HepG2 (cell line): ENCODE results near the gene PLEKHN1. TPM values are rescaled to one million over a fixed set of nuclear protein-coding genes. Genes with fewer than 3 reads are reported as not detected.

ENCODE experiments used
- ATAC-seq: fragments of 200-7000 bp; cut with Tn5 transposase; 3 replicates; pipeline ENCODE4 v1.9.1; 2020; ENCODE audit warnings: mild to moderate bottlenecking, moderate library complexity
- BruUV-seq: library from RNA; stranded (reverse); fragments of 400-500 nt; replicated peaks from 2 replicates; lab custom pipeline; 2021; lab: Mats Ljungman, UMichigan
- CTCF ChIA-PET: fragments of 300-600 bp; formaldehyde crosslinking; extraction: SDS; loops from one replicate; lab custom pipeline; 2021; ENCODE audit warnings: low total read pairs, inconsistent platforms, low intra/inter-chr PET ratio; lab: Yijun Ruan, JAX
- POLR2A ChIA-PET: fragments of 350-600 bp; sonication (Branson Sonifier 250); formaldehyde crosslinking; loops from one replicate; lab custom pipeline; 2020; ENCODE audit warnings: antibody characterized with exemption, inconsistent platforms; lab: Yijun Ruan, JAX
- DNase-seq: peaks from one replicate; pipeline ENCODE4 v3.0.0-alpha.2; 2015; ENCODE audit warnings: low spot score
- FAIRE-seq: peaks from 3 replicates; lab custom pipeline; 2011; peaks lifted over from hg19 to GRCh38; lab: Jason Lieb, UNC
- H2AFZ ChIP-seq: one replicate; pipeline ENCODE4 v1.6.1; 2011; ENCODE audit warnings: low read length, inconsistent platforms
- H3K27ac ChIP-seq: fragments of 300-600 bp; 3 replicates; pipeline ENCODE4 v1.8.0; 2011; ENCODE audit warnings: mixed run types, mild to moderate bottlenecking, mixed read lengths, low read length, inconsistent platforms; ENCODE audit not compliant: insufficient read depth; ENCODE audit errors: extremely low read length
- H3K27me3 ChIP-seq, 2 experiments: fragments of 200-600 bp in 1 of 2; 2 replicates in 1 of 2; 3 replicates in 1 of 2; pipeline versions ENCODE4 v1.6.0 to v1.8.0; 2011; ENCODE audit warnings: low read length in 2 of 2, mild to moderate bottlenecking in 2 of 2, moderate library complexity in 2 of 2, inconsistent platforms in 1 of 2; ENCODE audit not compliant: insufficient read depth in 2 of 2, control insufficient read depth in 1 of 2
- H3K36me3 ChIP-seq, 2 experiments: fragments of 200-600 bp in 1 of 2; replicated peaks in 1 of 2; 2 replicates in 1 of 2; 3 replicates in 1 of 2; pipeline versions ENCODE4 v1.5.1 to v1.8.0; 2011; ENCODE audit warnings: low read length in 2 of 2, inconsistent platforms in 1 of 2; ENCODE audit not compliant: insufficient read depth in 2 of 2, control insufficient read depth in 1 of 2
- H3K4me1 ChIP-seq: 2 replicates; pipeline ENCODE4 v1.5.1; 2012; ENCODE audit warnings: low read length, inconsistent platforms; ENCODE audit not compliant: insufficient read depth
- H3K4me2 ChIP-seq: 2 replicates; pipeline ENCODE4 v1.6.0; 2011; ENCODE audit warnings: low read depth, low read length, inconsistent platforms
- H3K4me3 ChIP-seq, 3 experiments: fragments of 200-600 bp in 1 of 3; sonication (generic), shearing (Covaris generic) in 1 of 3; replicated peaks in 1 of 3; 2 replicates each; pipeline ENCODE4 v1.5.1; 2011 to 2016; ENCODE audit warnings: low read length in 3 of 3, inconsistent platforms in 2 of 3, low read depth in 2 of 3, mild to moderate bottlenecking in 2 of 3, control low read depth in 1 of 3, mixed read lengths in 1 of 3; ENCODE audit not compliant: insufficient read depth in 1 of 3
- H3K79me2 ChIP-seq: one replicate; pipeline ENCODE4 v1.6.1; 2011; ENCODE audit warnings: low read length, inconsistent platforms; ENCODE audit not compliant: insufficient read depth
- H3K9ac ChIP-seq: 2 replicates; pipeline ENCODE4 v1.6.0; 2011; ENCODE audit warnings: mild to moderate bottlenecking, low read depth, low read length, inconsistent platforms; ENCODE audit not compliant: insufficient read depth
- H3K9me3 ChIP-seq: 2 replicates; pipeline ENCODE4 v1.5.1; 2012; ENCODE audit warnings: mild to moderate bottlenecking, low read length
- H4K20me1 ChIP-seq: 2 replicates; pipeline ENCODE4 v1.6.0; 2011; ENCODE audit warnings: inconsistent platforms, mild to moderate bottlenecking, low read length, moderate library complexity; ENCODE audit not compliant: insufficient read depth
- AGO1 ChIP-seq: fragments of 200-400 bp; formaldehyde crosslinking; IDR thresholded peaks from 2 replicates; pipeline ENCODE4 v1.6.1; 2017; ENCODE audit warnings: mild to moderate bottlenecking, low read depth, low read length, moderate library complexity; ENCODE audit not compliant: poor library complexity, severe bottlenecking
- KDM2A ChIP-seq: sonication (generic); formaldehyde crosslinking; IDR thresholded peaks from 2 replicates; pipeline ENCODE4 v1.4.0; 2020; ENCODE audit warnings: low read depth, missing genetic modification reagents, borderline replicate concordance
- MZF1 ChIP-seq: sonication (generic); formaldehyde crosslinking; IDR thresholded peaks from 2 replicates; pipeline ENCODE4 v1.8.1; 2023; ENCODE audit warnings: mild to moderate bottlenecking, missing genetic modification reagents, borderline replicate concordance
- ZNF749 ChIP-seq: sonication (generic); formaldehyde crosslinking; IDR thresholded peaks from 2 replicates; pipeline ENCODE4 v1.8.0; 2022; ENCODE audit warnings: mild to moderate bottlenecking, missing genetic modification reagents, moderate library complexity, borderline replicate concordance
- WGBS: methylation state at CpG from one replicate; pipeline ENCODE4 v1.1.6; 2017; ENCODE audit warnings: low lambda C conversion rate; 5-methylcytosine and 5-hydroxymethylcytosine counted together
- in situ Hi-C: cut with HindIII; loops from 2 replicates; pipeline ENCODE4 v1.10.0; 2017; ENCODE audit warnings: low pct_unique_long_range_greater_than_20kb; ENCODE audit not compliant: extremely low pct_ligation_motif_present
- intact Hi-C: fragments of 100-400 bp; cut with micrococcal nuclease; formaldehyde crosslinking; loops from one replicate; pipeline ENCODE4 v1.10.0; 2022; ENCODE audit not compliant: unreplicated experiment
- polyA plus RNA-seq, 8 experiments: library from polyadenylated mRNA; depleted of rRNA in 3 of 8; stranded (reverse) in 7 of 8; unstranded in 1 of 8; fragments of >200 nt; fragmentation: Illumina TruSeq in 4 of 8; extraction: Trizol in 4 of 8; gene quantifications; 2 replicates each; pipeline versions ENCODE4 v1.2.1 to v1.2.3, GENCODE V29; 2011 to 2016; ENCODE audit warnings: low read depth in 4 of 8, missing spikeins in 1 of 8, mixed read lengths in 1 of 8; ENCODE audit not compliant: insufficient read depth in 1 of 8
- total RNA-seq, 5 experiments: library from RNA; depleted of rRNA; stranded (reverse); fragments of >200 nt; fragmentation: Illumina TruSeq; extraction: Trizol; gene quantifications; 2 replicates each; pipeline ENCODE4 v1.2.3, GENCODE V29; 2016; ENCODE audit warnings: low read depth in 1 of 5
- TF ChIP-seq, protein P1 (sequence below): sonication (generic); formaldehyde crosslinking; IDR thresholded peaks from 2 replicates; pipeline ENCODE4 v1.5.0; 2020; ENCODE audit warnings: mild to moderate bottlenecking, missing genetic modification reagents
- TF ChIP-seq, protein P2 (sequence below): sonication (generic); formaldehyde crosslinking; IDR thresholded peaks from 2 replicates; pipeline ENCODE4 v1.8.1; 2022; ENCODE audit warnings: low read depth, mild to moderate bottlenecking, missing genetic modification reagents

The PLEKHN1 gene
- total and polyA plus RNA-seq, 2 of the 13 experiments (the other 11 are each of a cell fraction or from before 2014, with no cell fraction given), result 0.42 to 0.58 TPM

DNA sequence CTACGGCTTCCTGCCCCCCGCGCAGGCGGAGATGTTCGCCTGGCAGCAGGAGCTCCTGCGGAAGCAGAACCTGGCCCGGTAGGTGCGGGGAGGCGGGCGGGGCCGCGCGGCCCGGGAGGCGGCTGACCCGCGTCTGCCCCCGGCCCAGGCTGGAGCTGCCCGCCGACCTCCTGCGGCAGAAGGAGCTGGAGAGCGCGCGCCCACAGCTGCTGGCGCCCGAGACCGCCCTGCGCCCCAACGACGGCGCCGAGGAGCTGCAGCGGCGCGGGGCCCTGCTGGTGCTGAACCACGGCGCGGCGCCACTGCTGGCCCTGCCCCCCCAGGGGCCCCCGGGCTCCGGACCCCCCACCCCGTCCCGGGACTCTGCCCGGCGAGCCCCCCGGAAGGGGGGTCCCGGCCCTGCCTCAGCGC, 23.9 kb upstream of the PLEKHN1 start:
- no peak for ATAC-seq
- DNase-seq, result no peak
- H3K36me3 ChIP-seq, result peaks cover 9 to 17% of the 10 kb centered on the region in 2 experiments; a peak in 4 of 5 replicates
- TF ChIP-seq MZF1 (no peak), ZNF749 (CRISPR knock-in tag) (no peak), KDM2A (CRISPR knock-in tag) (peak; percentile 2; the same call in 1 of the 2 replicates), AGO1 (peak; percentile 14)
- TF ChIP-seq, protein P1, sequence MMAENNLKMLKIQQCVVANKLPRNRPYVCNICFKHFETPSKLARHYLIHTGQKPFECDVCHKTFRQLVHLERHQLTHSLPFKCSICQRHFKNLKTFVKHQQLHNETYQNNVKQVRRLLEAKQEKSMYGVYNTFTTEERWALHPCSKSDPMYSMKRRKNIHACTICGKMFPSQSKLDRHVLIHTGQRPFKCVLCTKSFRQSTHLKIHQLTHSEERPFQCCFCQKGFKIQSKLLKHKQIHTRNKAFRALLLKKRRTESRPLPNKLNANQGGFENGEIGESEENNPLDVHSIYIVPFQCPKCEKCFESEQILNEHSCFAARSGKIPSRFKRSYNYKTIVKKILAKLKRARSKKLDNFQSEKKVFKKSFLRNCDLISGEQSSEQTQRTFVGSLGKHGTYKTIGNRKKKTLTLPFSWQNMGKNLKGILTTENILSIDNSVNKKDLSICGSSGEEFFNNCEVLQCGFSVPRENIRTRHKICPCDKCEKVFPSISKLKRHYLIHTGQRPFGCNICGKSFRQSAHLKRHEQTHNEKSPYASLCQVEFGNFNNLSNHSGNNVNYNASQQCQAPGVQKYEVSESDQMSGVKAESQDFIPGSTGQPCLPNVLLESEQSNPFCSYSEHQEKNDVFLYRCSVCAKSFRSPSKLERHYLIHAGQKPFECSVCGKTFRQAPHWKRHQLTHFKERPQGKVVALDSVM (CRISPR knock-in tag), result no peak
- TF ChIP-seq, protein P2, sequence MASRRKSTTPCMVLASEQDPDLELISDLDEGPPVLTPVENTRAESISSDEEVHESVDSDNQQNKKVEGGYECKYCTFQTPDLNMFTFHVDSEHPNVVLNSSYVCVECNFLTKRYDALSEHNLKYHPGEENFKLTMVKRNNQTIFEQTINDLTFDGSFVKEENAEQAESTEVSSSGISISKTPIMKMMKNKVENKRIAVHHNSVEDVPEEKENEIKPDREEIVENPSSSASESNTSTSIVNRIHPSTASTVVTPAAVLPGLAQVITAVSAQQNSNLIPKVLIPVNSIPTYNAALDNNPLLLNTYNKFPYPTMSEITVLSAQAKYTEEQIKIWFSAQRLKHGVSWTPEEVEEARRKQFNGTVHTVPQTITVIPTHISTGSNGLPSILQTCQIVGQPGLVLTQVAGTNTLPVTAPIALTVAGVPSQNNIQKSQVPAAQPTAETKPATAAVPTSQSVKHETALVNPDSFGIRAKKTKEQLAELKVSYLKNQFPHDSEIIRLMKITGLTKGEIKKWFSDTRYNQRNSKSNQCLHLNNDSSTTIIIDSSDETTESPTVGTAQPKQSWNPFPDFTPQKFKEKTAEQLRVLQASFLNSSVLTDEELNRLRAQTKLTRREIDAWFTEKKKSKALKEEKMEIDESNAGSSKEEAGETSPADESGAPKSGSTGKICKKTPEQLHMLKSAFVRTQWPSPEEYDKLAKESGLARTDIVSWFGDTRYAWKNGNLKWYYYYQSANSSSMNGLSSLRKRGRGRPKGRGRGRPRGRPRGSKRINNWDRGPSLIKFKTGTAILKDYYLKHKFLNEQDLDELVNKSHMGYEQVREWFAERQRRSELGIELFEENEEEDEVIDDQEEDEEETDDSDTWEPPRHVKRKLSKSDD, result peak; percentile 21; the same call in 1 of the 2 replicates
- TF ChIP-seq, all 625 proteins: peak for 3
- H3K27ac ChIP-seq, result no peak overlapping the region
- peak overlapping the region in 1 of 3 experiments; percentile 65; a peak in 1 of 6 replicates for H3K4me3 ChIP-seq
- no peaks in the 10 kb centered on the region for H3K9me3 ChIP-seq
- H3K4me2 ChIP-seq, result peak overlapping the region; percentile 12; the same call in 1 of the 2 replicates
- H3K4me1 ChIP-seq, result peaks cover 32% of the 10 kb centered on the region
- H3K79me2 ChIP-seq, result no peaks in the 10 kb centered on the region
- H3K27me3 ChIP-seq, result peaks cover 14 to 36% of the 10 kb centered on the region in 2 experiments
- H3K9ac ChIP-seq, result no peak overlapping the region
- in situ Hi-C loops (no loop called here), intact Hi-C loops (no loop called here)
- WGBS, result 65% methylated on average over 5 of the region's 48 CpGs
- ChIA-PET POLR2A (interaction anchor here (0.6 kb wide), 1 partner anchor 17 kb away, joined by 4 read pairs; the partner anchor contains the start of gene NOC2L), CTCF (no interaction called here)
- BruUV-seq, result no TSS peak
- H2AFZ ChIP-seq, result no peak overlapping the region
- H4K20me1 ChIP-seq, result 0 out of 2 replicates have a peak, but pooled peaks cover 5% of the 10 kb centered on the region
- no peak for FAIRE-seq
